Central memory CD8-positive, alpha-beta T cell (primary cell): ENCODE results near the gene FOXK2.

ENCODE experiments used
- ATAC-seq: fragments of 150-1000 bp; cut with Tn5 transposase; replicated peaks from 2 replicates; pipeline ENCODE4 v1.10.0; 2022; ENCODE audit warnings: mild to moderate bottlenecking, moderate FRiP score, moderate number of reproducible peaks; ENCODE audit not compliant: poor library complexity, severe bottlenecking; ENCODE audit errors: extremely low read depth
- DNase-seq, 2 donors: peaks; one replicate each; pipeline ENCODE4 v3.0.0; 2021; ENCODE audit warnings: low spot score in 2 of 2
- H3K27ac Mint-ChIP-seq: one replicate; pipeline ENCODE4 v1.8.0; 2022; ENCODE audit warnings: low read depth, mild to moderate bottlenecking, moderate library complexity, mixed read lengths
- H3K27me3 Mint-ChIP-seq: one replicate; pipeline ENCODE4 v1.8.0; 2022; ENCODE audit warnings: mixed read lengths
- H3K36me3 Mint-ChIP-seq: one replicate; pipeline ENCODE4 v1.8.0; 2022; ENCODE audit warnings: mild to moderate bottlenecking, moderate library complexity, mixed read lengths; ENCODE audit not compliant: insufficient read depth
- H3K4me1 Mint-ChIP-seq: one replicate; pipeline ENCODE4 v1.8.0; 2022; ENCODE audit warnings: mixed read lengths
- H3K4me3 Mint-ChIP-seq: one replicate; pipeline ENCODE4 v1.8.0; 2022; ENCODE audit warnings: mild to moderate bottlenecking, moderate library complexity, mixed read lengths
- H3K9me3 Mint-ChIP-seq: one replicate; pipeline ENCODE4 v1.8.0; 2022; ENCODE audit warnings: mixed read lengths

FOXK2 gene

DNA sequence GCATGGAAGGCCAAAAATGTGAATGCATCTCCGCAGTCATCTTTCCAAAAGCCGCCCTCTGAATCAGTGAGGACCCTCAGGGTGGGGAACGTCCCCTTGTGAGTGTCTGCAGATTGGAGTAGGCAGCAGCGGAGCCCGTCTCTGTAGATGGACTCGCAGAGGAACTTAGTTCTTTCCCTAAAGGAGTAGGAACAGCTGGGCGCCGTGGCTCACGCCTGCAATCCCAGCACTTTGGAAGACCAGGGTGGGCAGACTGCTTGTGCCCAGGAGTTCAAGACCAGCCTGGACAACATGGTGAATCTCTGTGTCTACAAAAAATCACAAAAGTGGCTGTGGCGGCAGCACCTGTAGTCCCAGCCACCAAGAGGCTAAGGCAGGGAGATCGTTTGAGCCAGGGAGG is 75.0 kb downstream of the FOXK2 start:
- peaks cover 20% of the 10 kb centered on the region for H3K36me3 Mint-ChIP-seq
- H3K27ac Mint-ChIP-seq = no peak overlapping the region
- no peak overlapping the region for H3K4me3 Mint-ChIP-seq
- H3K27me3 Mint-ChIP-seq = no peaks in the 10 kb centered on the region
- no peak for DNase-seq
- no peak for ATAC-seq
- peaks cover 28% of the 10 kb centered on the region for H3K4me1 Mint-ChIP-seq
- no peaks in the 10 kb centered on the region for H3K9me3 Mint-ChIP-seq

DNA sequence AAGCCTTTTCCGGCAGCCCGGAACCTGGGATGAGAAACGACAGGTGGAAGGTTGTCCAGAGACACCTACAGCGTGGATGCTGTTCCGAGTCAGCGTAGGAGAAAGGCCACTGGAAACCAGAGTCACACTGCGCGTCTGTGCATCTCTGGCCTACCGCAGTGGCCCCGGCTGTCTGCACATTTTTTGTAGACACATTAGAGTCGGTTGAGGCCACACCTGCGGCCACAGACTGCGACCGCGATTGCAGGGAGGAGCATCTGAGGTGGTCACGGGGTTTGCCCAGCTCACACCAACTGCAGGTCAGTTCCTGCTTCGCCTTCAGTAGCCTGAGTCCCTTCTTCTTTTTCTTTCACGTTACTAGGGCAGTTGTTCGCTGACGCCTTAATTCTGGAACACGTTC is 76.4 kb downstream of the FOXK2 start:
- Mint-ChIP-seq H3K27ac (no peak overlapping the region), H3K9me3 (no peaks in the 10 kb centered on the region), H3K36me3 (peaks cover 18% of the 10 kb centered on the region), H3K4me3 (no peak overlapping the region), H3K4me1 (peaks cover 28% of the 10 kb centered on the region), H3K27me3 (no peaks in the 10 kb centered on the region)
- no peak for DNase-seq
- ATAC-seq = no peak

DNA sequence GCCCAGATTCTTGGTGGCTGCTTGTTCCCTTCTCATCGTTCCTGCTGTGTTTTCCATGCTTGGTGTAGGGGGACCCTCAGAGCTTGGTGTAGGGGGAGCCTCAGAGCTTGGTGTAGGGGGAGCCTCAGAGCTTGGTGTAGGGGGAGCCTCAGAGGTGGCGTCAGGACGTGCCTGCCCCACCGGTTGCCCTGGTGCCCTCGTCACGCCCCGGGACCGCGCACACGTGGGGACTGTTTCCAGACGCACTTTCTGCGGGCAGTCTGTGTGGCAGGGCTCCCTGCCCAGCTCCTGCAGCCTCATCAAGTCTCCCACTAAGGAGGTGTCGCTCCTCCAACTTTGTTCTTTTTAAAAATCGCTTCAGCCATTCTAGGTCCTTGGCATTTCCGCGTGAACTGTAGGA is 76.8 kb downstream of the FOXK2 start:
- Mint-ChIP-seq H3K9me3 (no peaks in the 10 kb centered on the region), H3K27me3 (no peaks in the 10 kb centered on the region), H3K4me3 (no peak overlapping the region), H3K4me1 (peaks cover 28% of the 10 kb centered on the region), H3K36me3 (peaks cover 20% of the 10 kb centered on the region), H3K27ac (no peak overlapping the region)
- ATAC-seq = no peak
- no peak for DNase-seq

DNA sequence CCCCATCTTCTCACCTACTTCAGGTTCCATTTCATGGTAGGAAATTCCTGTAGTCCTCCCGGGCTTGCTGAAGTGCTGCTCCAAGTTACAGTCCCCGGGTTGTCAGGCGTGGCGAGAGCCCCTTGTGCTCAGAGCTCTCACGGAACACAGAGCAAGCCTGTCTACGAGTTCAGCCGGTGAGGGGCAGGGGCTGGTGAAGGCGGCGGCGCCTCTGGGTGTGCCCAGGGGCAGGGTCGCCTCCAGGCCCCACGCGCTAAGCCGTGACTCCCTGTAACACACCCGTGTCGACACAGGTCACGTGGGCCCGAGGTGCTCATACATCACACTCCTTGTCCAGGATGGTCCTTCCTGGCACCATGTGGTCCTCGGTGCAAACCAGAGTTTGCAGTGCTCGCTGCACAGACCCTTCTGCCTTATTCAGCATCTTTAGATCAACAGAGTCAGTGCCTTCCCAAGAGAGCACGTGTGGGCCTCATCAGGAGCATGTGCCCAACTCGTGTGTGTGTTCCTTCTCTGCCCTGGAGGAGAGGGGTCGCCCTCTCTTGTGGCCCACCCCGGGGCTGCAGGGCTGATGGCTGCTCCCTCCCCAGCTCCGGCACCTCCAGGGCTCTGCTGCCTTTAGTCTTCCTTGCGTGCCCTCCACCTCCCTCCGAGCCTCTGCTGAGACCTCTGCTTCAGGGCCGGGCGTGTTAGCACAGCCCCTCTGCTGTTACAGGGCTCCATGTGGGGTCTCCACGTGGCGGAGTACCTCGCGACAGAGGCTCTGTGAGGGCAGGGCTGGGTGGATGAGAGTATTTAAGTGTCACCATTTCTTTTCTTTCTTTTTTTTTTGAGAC is 77.5 kb downstream of the FOXK2 start:
- Mint-ChIP-seq H3K36me3 (peaks cover 22% of the 10 kb centered on the region), H3K4me1 (peaks cover 21% of the 10 kb centered on the region), H3K4me3 (no peak overlapping the region), H3K27me3 (no peaks in the 10 kb centered on the region), H3K9me3 (no peaks in the 10 kb centered on the region), H3K27ac (peak overlapping the region; percentile 77)
- DNase-seq (no peak), ATAC-seq (no peak)

DNA sequence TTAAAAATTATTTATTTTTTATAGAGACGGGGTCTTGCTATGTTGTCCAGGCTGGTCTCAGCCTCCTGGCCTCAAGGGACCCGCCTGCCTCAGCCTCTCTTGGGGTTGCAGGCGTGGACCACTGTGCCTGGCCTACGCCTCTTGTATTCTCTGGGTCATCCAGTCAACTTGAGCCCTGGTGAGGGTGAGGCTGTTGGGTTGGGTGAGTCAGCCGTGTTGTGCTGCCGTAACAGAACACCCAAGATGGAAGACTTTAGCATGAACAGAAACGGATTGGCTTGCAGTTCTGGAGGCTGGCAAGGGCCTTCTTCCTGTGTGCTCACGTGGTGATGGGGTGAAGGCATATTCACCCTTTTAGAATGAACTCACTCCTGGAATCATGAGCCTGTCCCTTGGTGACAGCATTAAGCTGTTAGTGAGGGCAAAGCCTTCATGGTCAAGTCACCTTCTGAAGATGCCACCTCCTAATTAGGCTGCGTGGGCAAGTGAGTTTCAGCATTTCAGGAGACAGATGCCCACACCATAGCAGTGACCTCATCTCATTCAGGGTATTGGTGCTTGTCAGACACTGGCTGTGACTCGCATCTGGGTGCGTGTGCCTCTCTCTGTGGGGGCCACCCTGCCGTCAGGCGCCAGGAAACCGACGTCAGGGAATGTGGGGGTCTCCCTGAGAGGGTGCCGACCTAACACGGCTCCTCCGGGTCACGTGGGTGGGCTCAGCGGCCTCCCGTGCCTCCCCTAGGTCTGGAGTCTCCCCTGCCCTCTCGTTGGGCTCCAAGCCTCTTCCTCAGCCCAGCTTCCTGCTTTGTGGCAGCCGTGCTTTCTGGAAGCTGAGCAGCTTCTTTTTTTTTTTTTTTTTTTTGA is 79.0 kb downstream of the FOXK2 start:
- no peak for DNase-seq
- Mint-ChIP-seq H3K27ac (peak overlapping the region; percentile 77), H3K27me3 (no peaks in the 10 kb centered on the region), H3K36me3 (peaks cover 31% of the 10 kb centered on the region), H3K4me1 (peaks cover 7% of the 10 kb centered on the region), H3K4me3 (no peak overlapping the region), H3K9me3 (no peaks in the 10 kb centered on the region)
- no peak for ATAC-seq

DNA sequence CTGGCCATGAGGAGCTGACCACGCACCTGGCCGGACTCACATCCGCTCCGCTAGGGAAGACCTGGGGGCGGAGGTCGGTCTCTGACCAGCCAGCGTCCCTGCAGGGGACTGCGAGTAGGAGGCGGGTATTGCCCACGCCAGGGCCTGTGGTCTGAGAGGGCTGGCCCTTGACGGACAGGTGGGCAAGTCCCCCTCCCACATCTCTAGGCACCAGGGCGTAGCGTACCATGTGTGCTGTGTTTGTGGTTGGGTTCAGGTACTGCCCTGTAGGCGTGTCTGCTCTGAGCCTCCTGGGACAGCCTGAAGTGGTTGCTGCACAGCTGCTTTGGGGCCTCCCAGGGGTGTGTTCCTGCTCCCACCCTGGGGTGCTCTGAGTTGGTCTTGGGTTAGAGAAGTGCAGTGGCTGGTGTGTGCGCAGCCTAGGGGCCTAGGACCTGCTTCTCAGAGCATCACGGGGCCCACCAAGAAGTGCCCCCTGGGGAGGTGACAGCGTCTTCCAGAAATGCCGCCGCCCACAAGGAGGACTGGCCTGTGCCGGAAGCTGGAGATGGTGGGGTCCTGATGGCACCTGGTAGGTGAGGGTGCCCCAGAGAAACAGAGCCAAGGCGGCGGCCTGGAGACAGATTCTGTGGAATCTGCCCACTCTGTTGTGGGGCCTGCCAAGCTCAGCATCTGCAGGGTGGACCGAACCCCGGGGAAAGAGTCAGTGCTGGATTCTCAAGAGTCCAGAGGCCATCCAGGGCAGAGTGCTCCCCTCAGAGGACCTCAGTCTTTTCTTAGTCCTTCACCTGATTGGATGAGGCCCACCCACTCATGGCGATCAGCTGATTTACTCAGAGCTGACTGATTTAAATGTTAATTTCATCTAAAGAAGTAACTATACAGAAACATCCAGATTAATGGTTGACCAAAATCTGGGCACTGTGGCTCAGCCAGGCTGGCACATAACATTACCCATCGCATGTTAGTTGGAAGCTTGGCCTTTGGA is 80.4 kb downstream of the FOXK2 start:
- H3K4me1 Mint-ChIP-seq = peaks cover 9% of the 10 kb centered on the region
- peaks cover 36% of the 10 kb centered on the region for H3K36me3 Mint-ChIP-seq
- no peak for ATAC-seq

DNA sequence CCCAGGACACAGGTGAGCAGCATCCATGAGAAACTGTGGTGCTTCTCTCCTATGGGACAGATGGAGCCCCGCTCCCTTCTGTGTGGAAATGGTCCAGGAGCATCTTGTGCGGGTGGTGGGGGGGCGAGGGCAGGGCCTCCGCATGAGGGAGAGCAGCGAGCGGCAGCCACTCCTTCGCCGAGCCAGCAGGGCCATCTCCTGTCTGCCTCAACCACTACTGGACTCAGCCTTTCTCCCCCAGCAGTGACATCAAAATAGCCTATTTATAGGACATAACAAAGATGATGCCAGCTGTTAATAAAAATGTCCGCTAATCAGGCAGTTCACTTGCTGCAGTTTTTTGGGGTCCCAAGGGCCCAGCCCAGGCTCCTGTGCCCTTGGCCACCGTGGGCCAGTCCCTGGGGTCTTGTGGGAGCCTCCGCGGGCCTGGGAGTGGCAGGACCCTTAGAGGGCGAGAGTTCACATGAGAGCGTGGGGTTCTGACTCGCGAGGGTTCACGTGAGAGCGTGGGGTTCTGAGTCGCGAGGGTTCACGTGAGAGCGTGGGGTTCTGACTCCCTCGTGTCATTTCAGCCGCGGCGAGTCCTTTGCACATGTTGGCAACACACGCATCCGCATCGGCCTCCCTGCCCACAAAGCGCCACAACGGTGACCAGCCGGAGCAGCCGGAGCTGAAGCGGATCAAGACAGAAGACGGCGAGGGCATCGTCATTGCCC is 81.4 kb downstream of the FOXK2 start:
- ATAC-seq (no peak), DNase-seq (no peak)
- H3K4me3 Mint-ChIP-seq = no peak overlapping the region
- H3K4me1 Mint-ChIP-seq = peaks cover 9% of the 10 kb centered on the region
- no peaks in the 10 kb centered on the region for H3K27me3 Mint-ChIP-seq
- H3K9me3 Mint-ChIP-seq = no peaks in the 10 kb centered on the region
- peaks cover 44% of the 10 kb centered on the region for H3K36me3 Mint-ChIP-seq
- H3K27ac Mint-ChIP-seq = no peak overlapping the region

More for the DNA sequence above, 80.4 kb downstream of the FOXK2 start:
- Mint-ChIP-seq H3K9me3 (no peaks in the 10 kb centered on the region), H3K4me3 (no peak overlapping the region), H3K27ac (no peak overlapping the region), H3K27me3 (no peaks in the 10 kb centered on the region)
- no peak for DNase-seq

DNA sequence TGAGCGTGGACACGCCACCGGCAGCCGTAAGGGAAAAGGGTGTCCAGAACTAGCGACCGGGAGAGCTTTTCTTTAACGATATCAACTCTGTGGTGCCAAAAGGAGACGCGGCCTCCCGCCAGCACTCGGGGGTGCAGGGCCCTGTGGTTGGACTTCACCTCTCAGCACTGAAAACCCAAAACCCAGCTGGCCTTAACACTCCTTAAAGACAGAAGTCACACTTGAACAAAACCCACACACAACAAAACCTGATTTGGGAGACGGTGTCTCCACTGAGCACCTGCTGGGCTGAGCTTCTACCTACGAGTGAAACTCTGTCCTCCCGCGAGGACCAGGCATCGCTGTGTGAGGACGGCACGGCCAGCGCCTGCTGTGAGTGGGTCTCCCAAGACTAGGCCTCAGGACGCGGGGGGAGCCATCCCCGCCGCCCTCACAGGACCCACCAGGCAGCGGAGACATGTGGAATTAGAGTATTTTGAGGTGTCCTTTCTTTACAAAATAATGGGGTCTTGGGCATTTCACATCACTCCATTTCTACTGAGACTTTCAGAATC is 82.0 kb downstream of the FOXK2 start:
- Mint-ChIP-seq H3K27ac (no peak overlapping the region), H3K27me3 (no peaks in the 10 kb centered on the region), H3K4me1 (peaks cover 9% of the 10 kb centered on the region), H3K9me3 (no peaks in the 10 kb centered on the region), H3K4me3 (no peak overlapping the region), H3K36me3 (peaks cover 50% of the 10 kb centered on the region)
- ATAC-seq = no peak
- DNase-seq = no peak

DNA sequence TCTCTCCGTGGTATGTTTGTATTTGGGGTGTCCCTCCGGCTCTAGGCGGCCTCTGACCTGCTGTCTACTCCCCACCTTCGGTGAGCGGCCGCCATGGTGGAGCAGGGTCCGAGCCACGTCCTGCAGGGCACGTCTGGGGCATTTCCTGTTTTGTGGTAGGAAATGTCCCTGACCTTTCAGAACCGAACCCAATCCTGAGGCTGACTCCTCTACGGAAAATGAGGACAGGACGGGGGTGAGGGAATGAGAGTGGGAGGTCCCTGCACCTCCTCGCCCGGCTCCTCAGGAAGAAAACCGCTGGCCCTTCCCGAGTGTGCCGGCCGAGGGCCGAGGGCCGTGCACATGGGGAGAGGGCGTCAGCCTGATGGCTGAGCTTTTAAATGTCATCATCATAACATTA is 83.0 kb downstream of the FOXK2 start:
- peaks cover 48% of the 10 kb centered on the region for H3K36me3 Mint-ChIP-seq
- no peak for DNase-seq
- H3K27ac Mint-ChIP-seq = peak overlapping the region; percentile 51
- H3K4me1 Mint-ChIP-seq = peaks cover 9% of the 10 kb centered on the region
- no peaks in the 10 kb centered on the region for H3K27me3 Mint-ChIP-seq
- H3K9me3 Mint-ChIP-seq = no peaks in the 10 kb centered on the region
- H3K4me3 Mint-ChIP-seq = no peak overlapping the region
- ATAC-seq = no peak

DNA sequence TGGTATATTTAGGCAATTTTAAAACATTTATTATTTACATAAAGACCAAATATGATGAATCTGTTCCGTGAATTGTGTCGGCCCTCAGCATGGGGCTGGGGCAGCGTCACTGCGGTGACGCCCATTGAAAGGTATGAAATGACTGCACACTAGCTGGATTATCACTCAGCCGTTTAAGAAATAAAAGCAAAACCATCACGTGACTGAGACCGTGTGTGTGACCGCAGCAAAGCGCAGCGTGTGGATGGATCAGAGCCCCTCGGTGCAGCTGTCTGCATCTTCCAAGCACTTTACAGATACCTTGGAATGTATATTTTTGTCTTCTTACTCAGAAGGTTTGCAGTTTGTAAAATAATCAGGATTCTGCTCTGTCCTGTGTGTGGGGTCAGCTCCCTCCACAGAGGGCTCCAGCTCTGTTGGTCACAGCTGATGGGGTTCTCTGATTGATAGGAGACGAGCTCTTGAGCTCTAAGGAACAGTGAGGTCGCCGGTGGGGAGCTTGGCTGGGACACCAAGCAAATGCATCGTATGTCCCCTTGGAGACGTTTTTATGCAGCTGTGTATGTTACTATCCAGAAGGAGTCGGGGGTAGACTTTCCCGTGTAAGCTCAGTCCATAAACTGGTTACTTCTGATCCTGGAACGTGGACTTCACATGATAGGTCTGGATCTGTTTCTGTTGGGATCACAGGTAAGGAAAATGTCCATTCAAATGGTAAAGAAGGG is 83.6 kb downstream of the FOXK2 start:
- H3K27me3 Mint-ChIP-seq = no peaks in the 10 kb centered on the region
- H3K27ac Mint-ChIP-seq = no peak overlapping the region

DNA sequence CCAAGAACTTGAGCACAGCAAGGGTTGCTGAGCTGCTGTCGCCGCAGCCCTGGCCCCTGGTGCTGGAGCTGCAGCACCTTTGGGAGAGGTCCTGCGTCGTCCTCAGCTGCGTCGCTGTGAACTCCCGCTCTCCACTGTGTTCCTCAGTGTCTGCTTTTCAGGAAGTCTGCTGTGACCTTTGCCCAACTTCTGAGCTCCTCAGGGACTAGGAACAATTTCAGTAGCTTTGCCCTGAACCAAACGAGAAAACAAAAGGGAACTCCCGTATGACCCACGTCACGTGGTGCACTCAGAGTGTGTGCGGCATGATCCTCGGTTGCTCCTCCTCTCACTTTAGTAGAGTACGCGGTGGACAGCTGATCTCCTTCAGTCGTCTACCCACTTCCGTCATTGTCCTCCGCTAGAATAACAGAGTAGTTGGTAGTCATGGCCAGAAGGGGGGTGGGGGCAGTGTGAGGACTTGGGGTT is 84.5 kb downstream of the FOXK2 start:
- Mint-ChIP-seq H3K4me1 (peaks cover 9% of the 10 kb centered on the region), H3K36me3 (peaks cover 57% of the 10 kb centered on the region), H3K9me3 (no peaks in the 10 kb centered on the region), H3K27ac (no peak overlapping the region), H3K27me3 (no peaks in the 10 kb centered on the region), H3K4me3 (no peak overlapping the region)
- DNase-seq (no peak), ATAC-seq (peak; percentile 78)

More for the DNA sequence above, 83.6 kb downstream of the FOXK2 start:
- peaks cover 9% of the 10 kb centered on the region for H3K4me1 Mint-ChIP-seq
- peaks cover 51% of the 10 kb centered on the region for H3K36me3 Mint-ChIP-seq
- ATAC-seq (no peak), DNase-seq (no peak)
- no peaks in the 10 kb centered on the region for H3K9me3 Mint-ChIP-seq
- H3K4me3 Mint-ChIP-seq = no peak overlapping the region
